Natural killer cell (primary cell): ENCODE data around the gene OR2V1. TPM values are rescaled to one million over a fixed set of nuclear protein-coding genes. Genes with fewer than 3 reads are reported as not detected.
"Not testable (repeated sequence)": the region's sequence is repeated elsewhere in the genome, so short reads cannot be mapped to it uniquely, and the experiment has no call there.

Source experiments
- ATAC-seq, 3 donors: fragments of 150-1000 bp in 2 of 3; fragments of 200-7000 bp in 1 of 3; cut with Tn5 transposase; 1 replicate in 1 of 3; 2 replicates in 2 of 3; pipeline ENCODE4 v1.10.0; 2021; ENCODE audit warnings: mild to moderate bottlenecking in 2 of 3, moderate library complexity in 2 of 3
- DNase-seq, 2 donors: peaks; one replicate each; pipeline versions ENCODE4 v3.0.0 to v3.0.0-alpha.2; 2013 to 2021; ENCODE audit warnings: mixed read lengths in 1 of 2
- H3K27ac ChIP-seq: one replicate; pipeline ENCODE4 v1.5.1; 2013; ENCODE audit warnings: mild to moderate bottlenecking, low read length
- H3K27me3 ChIP-seq: one replicate; pipeline ENCODE4 v1.6.1; 2013; ENCODE audit warnings: low read length; ENCODE audit not compliant: control insufficient read depth, insufficient read depth
- H3K36me3 ChIP-seq: one replicate; pipeline ENCODE4 v1.6.1; 2013; ENCODE audit warnings: low read length; ENCODE audit not compliant: control insufficient read depth, insufficient read depth
- H3K4me1 ChIP-seq: one replicate; pipeline ENCODE4 v1.6.1; 2013; ENCODE audit warnings: low read length; ENCODE audit not compliant: control insufficient read depth, insufficient read depth
- H3K4me3 ChIP-seq: one replicate; pipeline ENCODE4 v1.5.1; 2013; ENCODE audit warnings: low read length
- H3K9me3 ChIP-seq: one replicate; pipeline ENCODE4 v1.6.1; 2013; ENCODE audit warnings: low read length; ENCODE audit not compliant: control insufficient read depth, insufficient read depth
- H3K27ac Mint-ChIP-seq, 2 donors: one replicate each; pipeline ENCODE4 v1.8.0; 2022; ENCODE audit warnings: mild to moderate bottlenecking in 2 of 2, mixed read lengths in 2 of 2, moderate library complexity in 1 of 2
- H3K27me3 Mint-ChIP-seq, 2 donors: one replicate each; pipeline ENCODE4 v1.8.0; 2022; ENCODE audit warnings: low read depth in 2 of 2, mixed read lengths in 2 of 2
- H3K36me3 Mint-ChIP-seq: one replicate; pipeline ENCODE4 v1.8.0; 2022; ENCODE audit warnings: mixed read lengths
- H3K4me1 Mint-ChIP-seq, 2 donors: one replicate each; pipeline ENCODE4 v1.8.0; 2022; ENCODE audit warnings: mixed read lengths in 2 of 2
- H3K4me3 Mint-ChIP-seq: one replicate; pipeline ENCODE4 v1.8.0; 2022; ENCODE audit warnings: mild to moderate bottlenecking, moderate library complexity, mixed read lengths
- H3K9me3 Mint-ChIP-seq, 2 donors: one replicate each; pipeline ENCODE4 v1.8.0; 2022; ENCODE audit warnings: mixed read lengths in 2 of 2
- WGBS: methylation state at CpG from one replicate; pipeline ENCODE4 v1.1.7; 2013; ENCODE audit warnings: missing lambda C conversion rate; ENCODE audit not compliant: insufficient coverage; 5-methylcytosine and 5-hydroxymethylcytosine counted together
- intact Hi-C: fragments of 100-400 bp; cut with micrococcal nuclease; formaldehyde crosslinking; loops from one replicate; pipeline ENCODE4 v1.14.2; 2022
- total RNA-seq, 4 donors: library from RNA; stranded (reverse); fragments of 120-200 nt in 1 of 4; gene quantifications; one replicate each; pipeline versions ENCODE4 v1.2.3 to v1.2.4, GENCODE V29; 2013 to 2022
- TF ChIP-seq, protein P1 (sequence below): fragments of 200-600 bp; IDR thresholded peaks from one replicate; pipeline ENCODE4 v1.8.0; 2022; ENCODE audit warnings: antibody characterized with exemption

OR2V1 gene
- total RNA-seq, 3 donors from 2014 or later (not counting 1 experiment from before 2014, with no cell fraction given): not detected

DNA sequence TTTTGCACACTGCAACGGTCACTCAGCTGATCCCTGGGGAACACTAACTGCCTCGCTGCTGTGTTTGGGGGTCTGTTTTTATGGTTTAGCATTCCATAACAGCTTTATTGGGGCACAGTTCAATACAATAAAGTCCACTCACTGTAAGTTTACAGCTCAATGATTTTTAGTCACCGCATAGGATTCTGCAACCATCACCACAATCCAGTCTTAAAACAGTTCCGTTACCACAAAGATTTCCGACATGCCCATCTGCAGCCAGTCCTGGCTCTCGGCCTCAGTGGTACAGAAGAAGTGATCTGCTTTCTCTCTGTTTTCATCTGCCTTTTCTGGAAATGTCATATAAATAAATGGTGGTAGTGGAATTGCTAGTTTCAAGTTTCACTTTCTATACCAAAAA is 40.0 kb upstream of the OR2V1 start:
- DNase-seq (no peak), ATAC-seq (no peak)
- Mint-ChIP-seq H3K4me3 (peak overlapping the region; percentile 82), H3K36me3 (peaks cover 7% of the 10 kb centered on the region), H3K4me1 (peaks cover 26 to 48% of the 10 kb centered on the region in 2 donors), H3K9me3 (no peaks in the 10 kb centered on the region), H3K27me3 (peaks cover 54 to 76% of the 10 kb centered on the region in 2 donors), H3K27ac (peak overlapping the region in 1 of 2 donors; percentile 85)
- Histone ChIP-seq H3K27me3 (peaks cover 38% of the 10 kb centered on the region), H3K9me3 (no peaks in the 10 kb centered on the region), H3K27ac (no peak overlapping the region), H3K4me1 (peaks cover 27% of the 10 kb centered on the region), H3K4me3 (no peak overlapping the region), H3K36me3 (no peaks in the 10 kb centered on the region)
- TF ChIP-seq, protein P1, sequence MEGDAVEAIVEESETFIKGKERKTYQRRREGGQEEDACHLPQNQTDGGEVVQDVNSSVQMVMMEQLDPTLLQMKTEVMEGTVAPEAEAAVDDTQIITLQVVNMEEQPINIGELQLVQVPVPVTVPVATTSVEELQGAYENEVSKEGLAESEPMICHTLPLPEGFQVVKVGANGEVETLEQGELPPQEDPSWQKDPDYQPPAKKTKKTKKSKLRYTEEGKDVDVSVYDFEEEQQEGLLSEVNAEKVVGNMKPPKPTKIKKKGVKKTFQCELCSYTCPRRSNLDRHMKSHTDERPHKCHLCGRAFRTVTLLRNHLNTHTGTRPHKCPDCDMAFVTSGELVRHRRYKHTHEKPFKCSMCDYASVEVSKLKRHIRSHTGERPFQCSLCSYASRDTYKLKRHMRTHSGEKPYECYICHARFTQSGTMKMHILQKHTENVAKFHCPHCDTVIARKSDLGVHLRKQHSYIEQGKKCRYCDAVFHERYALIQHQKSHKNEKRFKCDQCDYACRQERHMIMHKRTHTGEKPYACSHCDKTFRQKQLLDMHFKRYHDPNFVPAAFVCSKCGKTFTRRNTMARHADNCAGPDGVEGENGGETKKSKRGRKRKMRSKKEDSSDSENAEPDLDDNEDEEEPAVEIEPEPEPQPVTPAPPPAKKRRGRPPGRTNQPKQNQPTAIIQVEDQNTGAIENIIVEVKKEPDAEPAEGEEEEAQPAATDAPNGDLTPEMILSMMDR: no peak
- intact Hi-C loops: no loop called here
- 58% methylated on average over 6 of the region's 6 CpGs for WGBS

DNA sequence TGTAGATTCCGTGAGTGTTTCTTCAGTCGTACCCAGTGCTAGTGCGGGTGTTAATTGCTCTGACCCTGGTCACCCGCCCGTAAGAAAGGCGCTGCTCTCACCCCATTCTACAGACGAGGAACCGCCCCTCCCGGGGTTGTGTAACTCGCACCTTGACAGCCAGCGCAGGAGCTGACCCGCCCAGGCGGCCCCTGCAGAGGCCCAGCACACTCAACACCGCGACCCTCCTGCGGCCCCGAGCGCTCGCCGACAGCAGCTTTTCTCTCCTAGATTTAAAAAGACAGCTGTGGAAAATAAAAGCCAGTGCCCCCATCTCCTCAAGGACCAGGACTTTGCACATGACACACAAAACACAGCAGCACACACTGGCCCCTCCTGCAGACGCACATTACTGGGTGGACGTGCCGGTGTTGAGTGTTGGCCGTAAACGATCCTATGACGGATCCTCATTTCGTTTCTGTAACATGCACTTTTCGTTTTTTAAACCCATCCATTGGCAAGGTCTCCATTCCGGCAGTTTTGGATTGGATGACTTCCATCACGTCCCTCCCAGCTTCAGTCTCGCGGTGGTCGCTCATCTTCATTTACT is 39.4 kb upstream of the OR2V1 start:
- H3K27me3 ChIP-seq: peaks cover 38% of the 10 kb centered on the region
- Mint-ChIP-seq H3K9me3 (no peaks in the 10 kb centered on the region), H3K27ac (peak overlapping the region; percentile 82 to 85), H3K27me3 (peaks cover 51 to 83% of the 10 kb centered on the region in 2 donors), H3K4me1 (peaks cover 26 to 48% of the 10 kb centered on the region in 2 donors), H3K4me3 (peak overlapping the region; percentile 82), H3K36me3 (peaks cover 7% of the 10 kb centered on the region)
- peaks cover 27% of the 10 kb centered on the region for H3K4me1 ChIP-seq
- no peak overlapping the region for H3K4me3 ChIP-seq
- WGBS: 19% methylated on average over 33 of the region's 33 CpGs
- TF ChIP-seq, protein P1: no peak
- no peaks in the 10 kb centered on the region for H3K36me3 ChIP-seq
- peak in 1 of 3 donors; percentile 20 for ATAC-seq
- no peak for DNase-seq
- H3K27ac ChIP-seq: no peak overlapping the region
- H3K9me3 ChIP-seq: no peaks in the 10 kb centered on the region
- intact Hi-C loops: no loop called here

DNA sequence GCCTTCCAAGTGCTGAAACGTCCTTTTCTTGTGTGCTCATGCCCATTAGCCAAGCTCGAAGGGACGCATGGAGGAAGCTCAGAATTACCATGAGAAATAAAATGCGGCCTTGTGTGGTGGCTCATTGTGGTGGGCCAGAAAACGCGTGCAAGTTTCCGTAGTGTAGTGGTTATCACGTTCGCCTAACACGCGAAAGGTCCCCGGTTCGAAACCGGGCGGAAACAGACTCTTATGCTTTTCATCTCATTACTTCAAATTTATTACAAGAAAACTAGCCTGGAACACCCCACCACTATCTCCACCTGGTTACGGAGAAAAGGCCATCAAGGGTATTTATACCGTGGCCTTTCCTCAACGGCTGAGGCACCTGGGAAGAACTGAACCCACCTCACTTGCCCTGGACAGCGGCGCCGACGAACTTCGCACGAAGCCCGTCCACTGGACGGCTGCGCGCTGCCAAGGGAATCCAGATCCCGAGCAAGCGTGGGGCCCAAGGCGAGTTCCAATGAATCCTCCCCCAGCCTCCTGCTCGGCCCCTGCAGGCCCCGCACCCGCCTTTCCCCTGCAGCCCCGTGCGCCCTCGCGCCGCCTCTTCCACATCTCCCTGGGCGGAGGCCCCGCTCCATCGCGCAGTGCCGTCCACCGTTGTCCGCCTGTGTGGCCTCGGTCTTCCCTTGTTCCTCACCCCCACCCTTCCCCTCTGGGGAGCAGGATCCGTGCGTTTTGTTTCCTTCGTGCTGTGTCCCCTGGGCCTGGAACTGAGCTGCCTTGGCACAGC is 38.7 kb upstream of the OR2V1 start:
- H3K27ac Mint-ChIP-seq: peak overlapping the region; percentile 82 to 85
- H3K36me3 ChIP-seq, H3K9me3 Mint-ChIP-seq, H3K27ac ChIP-seq, H3K4me3 ChIP-seq, intact Hi-C loops, H3K9me3 ChIP-seq, H3K36me3 Mint-ChIP-seq: not testable (repeated sequence)
- peaks cover 28% of the 10 kb centered on the region for H3K4me1 ChIP-seq
- H3K4me3 Mint-ChIP-seq: peak overlapping the region; percentile 82
- DNase-seq (peak; percentile 52 to 82), ATAC-seq (peak in 2 of 3 donors; percentile 49 to 77)
- 6% methylated on average over 47 of the region's 50 CpGs for WGBS
- peaks cover 38% of the 10 kb centered on the region for H3K27me3 ChIP-seq
- peaks cover 50 to 85% of the 10 kb centered on the region in 2 donors for H3K27me3 Mint-ChIP-seq
- H3K4me1 Mint-ChIP-seq: peaks cover 26 to 49% of the 10 kb centered on the region in 2 donors

DNA sequence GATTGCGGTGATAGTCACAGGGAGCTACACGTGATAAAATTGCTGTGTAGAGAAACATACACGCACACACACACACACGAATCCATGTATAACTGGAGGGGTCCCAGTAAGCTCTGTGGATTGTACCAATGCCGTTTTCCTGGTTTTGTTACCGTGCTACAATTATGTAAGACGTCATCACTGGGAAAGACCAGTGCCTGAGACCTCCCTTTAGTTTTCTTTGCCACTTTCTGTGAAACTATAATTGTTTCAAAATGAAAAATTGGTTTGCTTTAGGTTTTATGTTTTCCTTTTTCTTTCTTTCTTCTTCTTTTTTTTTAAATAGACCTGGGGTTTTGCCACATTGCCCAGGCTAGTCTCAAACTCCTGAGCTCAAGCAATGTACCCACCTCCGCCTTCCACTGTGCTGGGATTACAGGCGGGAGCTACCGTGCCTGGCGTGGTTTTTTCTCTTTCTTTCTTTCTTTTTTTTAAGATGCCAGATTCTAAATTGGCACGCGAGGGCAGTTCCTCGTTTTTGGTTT is 37.7 kb upstream of the OR2V1 start:
- TF ChIP-seq, protein P1: no peak
- DNase-seq (no peak), ATAC-seq (no peak)
- Mint-ChIP-seq H3K36me3 (peaks cover 7% of the 10 kb centered on the region), H3K9me3 (no peaks in the 10 kb centered on the region), H3K27me3 (peaks cover 53 to 78% of the 10 kb centered on the region in 2 donors), H3K4me3 (peak overlapping the region; percentile 7), H3K4me1 (peaks cover 27 to 57% of the 10 kb centered on the region in 2 donors), H3K27ac (peak overlapping the region in 1 of 2 donors; percentile 85)
- no peaks in the 10 kb centered on the region for H3K36me3 ChIP-seq
- 29% methylated on average over 12 of the region's 14 CpGs for WGBS
- no peak overlapping the region for H3K4me3 ChIP-seq
- no peaks in the 10 kb centered on the region for H3K9me3 ChIP-seq
- no peak overlapping the region for H3K27ac ChIP-seq
- peaks cover 37% of the 10 kb centered on the region for H3K27me3 ChIP-seq
- intact Hi-C loops: no loop called here
- H3K4me1 ChIP-seq: peaks cover 31% of the 10 kb centered on the region
